WTC11 (cell line): ENCODE data around the gene SPEM3. TPM values are rescaled to one million over a fixed set of nuclear protein-coding genes. Genes with fewer than 3 reads are reported as not detected.

ENCODE experiments used
- ATAC-seq: fragments of 200-7000 bp; cut with Tn5 transposase; 2 replicates; pipeline ENCODE4 v1.10.0; 2021; ENCODE audit warnings: mild to moderate bottlenecking, moderate library complexity
- CTCF ChIA-PET: fragments of 300-600 bp; sonication (Branson Sonifier 250); formaldehyde crosslinking; loops from one replicate; lab custom pipeline; 2021; ENCODE audit warnings: antibody characterized with exemption; lab: Charles Lee
- POLR2A ChIA-PET: fragments of 350-600 bp; sonication (Branson Sonifier 250); formaldehyde crosslinking; loops from one replicate; lab custom pipeline; 2021; ENCODE audit warnings: antibody characterized with exemption; lab: Charles Lee
- DNase-seq: peaks from one replicate; pipeline ENCODE4 v3.0.0; 2021; ENCODE audit warnings: low spot score
- H3K27ac Mint-ChIP-seq: 2 replicates; pipeline ENCODE4 v1.8.0; 2021; ENCODE audit warnings: mixed read lengths
- H3K27me3 Mint-ChIP-seq: 2 replicates; pipeline ENCODE4 v1.8.0; 2021; ENCODE audit warnings: low read depth, mild to moderate bottlenecking, moderate library complexity, mixed read lengths
- H3K36me3 Mint-ChIP-seq: 2 replicates; pipeline ENCODE4 v1.8.0; 2021; ENCODE audit warnings: mixed read lengths
- H3K4me1 Mint-ChIP-seq: 2 replicates; pipeline ENCODE4 v1.8.0; 2022; ENCODE audit warnings: mixed read lengths
- H3K4me3 Mint-ChIP-seq: 2 replicates; pipeline ENCODE4 v1.8.0; 2021; ENCODE audit warnings: mild to moderate bottlenecking, moderate library complexity, mixed read lengths
- H3K9me3 Mint-ChIP-seq: 2 replicates; pipeline ENCODE4 v1.8.0; 2021; ENCODE audit warnings: mixed read lengths
- CDX4 ChIP-seq: fragments of 250-450 bp; sonication (Bioruptor Pico); IDR thresholded peaks from 2 replicates; pipeline ENCODE4 v1.9.0; 2021; ENCODE audit warnings: moderate library complexity, mild to moderate bottlenecking, inconsistent platforms, borderline replicate concordance
- CREM ChIP-seq: sonication (generic); formaldehyde crosslinking; IDR thresholded peaks from 2 replicates; pipeline ENCODE4 v1.8.1; 2022; ENCODE audit warnings: mild to moderate bottlenecking, missing genetic modification reagents, moderate library complexity
- CTCF ChIP-seq: fragments of 200-600 bp; IDR thresholded peaks from 2 replicates; pipeline ENCODE4 v1.8.0; 2022; ENCODE audit warnings: antibody characterized with exemption
- FOXK1 ChIP-seq: sonication (generic); formaldehyde crosslinking; IDR thresholded peaks from 2 replicates; pipeline ENCODE4 v1.8.0; 2022; ENCODE audit warnings: mild to moderate bottlenecking, moderate library complexity, missing genetic modification reagents
- GABPB1 ChIP-seq: sonication (generic); formaldehyde crosslinking; IDR thresholded peaks from 2 replicates; pipeline ENCODE4 v1.8.1; 2023; ENCODE audit warnings: mild to moderate bottlenecking, missing genetic modification reagents
- HMGA2 ChIP-seq: fragments of 250-450 bp; sonication (Bioruptor Pico); IDR thresholded peaks from 2 replicates; pipeline ENCODE4 v1.4.0; 2021; ENCODE audit warnings: mild to moderate bottlenecking, moderate library complexity
- JUN ChIP-seq: sonication (generic); formaldehyde crosslinking; IDR thresholded peaks from 2 replicates; pipeline ENCODE4 v1.8.0; 2023; ENCODE audit warnings: mild to moderate bottlenecking, missing genetic modification reagents
- NR2C2 ChIP-seq: sonication (generic); formaldehyde crosslinking; IDR thresholded peaks from 2 replicates; pipeline ENCODE4 v1.8.0; 2022; ENCODE audit warnings: mild to moderate bottlenecking, missing genetic modification reagents
- PRDM15 ChIP-seq: sonication (generic); formaldehyde crosslinking; IDR thresholded peaks from 2 replicates; pipeline ENCODE4 v1.8.0; 2022; ENCODE audit warnings: missing genetic modification reagents
- STAT6 ChIP-seq: sonication (generic); formaldehyde crosslinking; conservative IDR thresholded peaks from 2 replicates; pipeline ENCODE4 v1.8.1; 2023; ENCODE audit warnings: mild to moderate bottlenecking, low read depth, missing genetic modification reagents, moderate library complexity
- ZBTB21 ChIP-seq: sonication (generic); formaldehyde crosslinking; IDR thresholded peaks from 2 replicates; pipeline ENCODE4 v1.8.1; 2023; ENCODE audit warnings: mild to moderate bottlenecking, missing genetic modification reagents, borderline replicate concordance
- ZMAT4 ChIP-seq: fragments of 250-450 bp; sonication (Bioruptor Pico); IDR thresholded peaks from 2 replicates; pipeline ENCODE4 v1.9.0; 2021; ENCODE audit warnings: mild to moderate bottlenecking
- ZNF121 ChIP-seq: sonication (generic); formaldehyde crosslinking; IDR thresholded peaks from 2 replicates; pipeline ENCODE4 v1.8.0; 2023; ENCODE audit warnings: missing genetic modification reagents
- ZNF232 ChIP-seq: sonication (generic); formaldehyde crosslinking; IDR thresholded peaks from 2 replicates; pipeline ENCODE4 v1.8.0; 2022; ENCODE audit warnings: mild to moderate bottlenecking, missing genetic modification reagents
- ZNF263 ChIP-seq: sonication (generic); formaldehyde crosslinking; IDR thresholded peaks from 2 replicates; pipeline ENCODE4 v1.8.1; 2022; ENCODE audit warnings: low read depth, mild to moderate bottlenecking, moderate library complexity, missing genetic modification reagents
- ZNF423 ChIP-seq: fragments of 250-450 bp; sonication (Bioruptor Pico); IDR thresholded peaks from 2 replicates; pipeline ENCODE4 v2.1.2; 2022; ENCODE audit warnings: mild to moderate bottlenecking, moderate library complexity
- total RNA-seq: library from RNA; stranded (reverse); gene quantifications from 3 replicates; pipeline ENCODE4 v1.2.3, GENCODE V29; 2021

SPEM3 gene
- total RNA-seq, 1 experiment from 2014 or later: not detected

- TF ChIP-seq CTCF (no peak), ZMAT4 (CRISPR knock-in tag) (no peak), STAT6 (CRISPR knock-in tag) (no peak), ZNF232 (CRISPR knock-in tag) (no peak)
Measured at GRCh38 chr17:7384489-7385081, 44.1 kb upstream of the SPEM3 start (continued).

- POLR2A ChIA-PET: no interaction called here
- peaks cover 20% of the 10 kb centered on the region for H3K36me3 Mint-ChIP-seq
Measured at GRCh38 chr17:7388856-7389255, 39.8 kb upstream of the SPEM3 start.

GRCh38 chr17:7389924-7390910 is 38.4 kb upstream of the SPEM3 start:
- POLR2A ChIA-PET: no interaction called here
- Mint-ChIP-seq H3K9me3 (no peaks in the 10 kb centered on the region), H3K36me3 (peaks cover 20% of the 10 kb centered on the region), H3K27me3 (no peaks in the 10 kb centered on the region; the same call in 1 of the 2 replicates), H3K27ac (no peak overlapping the region), H3K4me3 (no peak overlapping the region), H3K4me1 (peaks cover 11% of the 10 kb centered on the region)
- no peak for DNase-seq
- no peak for ATAC-seq
- no peak for TF ChIP-seq ZNF423 (CRISPR knock-in tag)
- TF ChIP-seq CDX4 (CRISPR knock-in tag): no peak
- TF ChIP-seq JUN (CRISPR knock-in tag): no peak
- TF ChIP-seq ZBTB21: no peak
- TF ChIP-seq PRDM15 (CRISPR knock-in tag): no peak
- TF ChIP-seq HMGA2 (CRISPR knock-in tag): no peak
- TF ChIP-seq CREM (CRISPR knock-in tag): no peak
- no peak for TF ChIP-seq ZNF121 (CRISPR knock-in tag)
- TF ChIP-seq ZNF263: no peak
- no peak for TF ChIP-seq FOXK1 (CRISPR knock-in tag)
- no peak for TF ChIP-seq GABPB1 (CRISPR knock-in tag)
- TF ChIP-seq, all 79 proteins: peak for 0
- CTCF ChIA-PET: no interaction called here

More at GRCh38 chr17:7388856-7389255, 39.8 kb upstream of the SPEM3 start:
- Mint-ChIP-seq H3K27me3 (no peaks in the 10 kb centered on the region), H3K9me3 (no peaks in the 10 kb centered on the region), H3K4me1 (peaks cover 10% of the 10 kb centered on the region), H3K27ac (no peak overlapping the region), H3K4me3 (no peak overlapping the region)
- DNase-seq: no peak
- no peak for TF ChIP-seq NR2C2 (CRISPR knock-in tag)
- CTCF ChIA-PET: no interaction called here
- ATAC-seq: no peak
